B cell (primary cell): Measurements from ENCODE around the gene FRAT2. TPM values are rescaled to one million over a fixed set of nuclear protein-coding genes. Genes with fewer than 3 reads are reported as not detected.
A peak's percentile ranks its signal among the peaks of the same experiment; 100 is the strongest.

ENCODE experiments used
- ATAC-seq: fragments of 200-7000 bp; cut with Tn5 transposase; one replicate; pipeline ENCODE4 v1.10.0; 2021; ENCODE audit warnings: low read depth, mild to moderate bottlenecking, moderate number of reproducible peaks, moderate library complexity
- CTCF ChIA-PET: fragments of 350-600 bp; sonication (Branson Sonifier 250); formaldehyde crosslinking; loops from one replicate; lab custom pipeline; 2021; ENCODE audit warnings: antibody characterized with exemption, inconsistent platforms; lab: Charles Lee
- POLR2A ChIA-PET: fragments of 350-600 bp; sonication (Branson Sonifier 250); formaldehyde crosslinking; loops from one replicate; lab custom pipeline; 2021; ENCODE audit warnings: antibody characterized with exemption; lab: Charles Lee
- DNase-seq: peaks from one replicate; pipeline ENCODE4 v3.0.0; 2013
- H2AFZ ChIP-seq: 2 replicates; pipeline ENCODE4 v1.6.1; 2012; ENCODE audit warnings: mild to moderate bottlenecking, low read depth, low read length; ENCODE audit not compliant: insufficient read depth, poor library complexity, severe bottlenecking
- H3K27ac ChIP-seq, 2 donors: 1 replicate in 1 of 2; 2 replicates in 1 of 2; pipeline ENCODE4 v1.5.1; 2012 to 2013; ENCODE audit warnings: low read length in 2 of 2, mild to moderate bottlenecking in 2 of 2, moderate library complexity in 1 of 2
- H3K27me3 ChIP-seq, 4 experiments: fragments of 200-600 bp in 1 of 4; sonication (generic) in 1 of 4; replicated peaks in 1 of 4; 1 replicate in 2 of 4; 2 replicates in 2 of 4; pipeline versions ENCODE4 v1.6.1 to v1.7.0; 2013 to 2016; ENCODE audit warnings: low read length in 3 of 4, mild to moderate bottlenecking in 2 of 4, mixed read lengths in 1 of 4, moderate library complexity in 1 of 4; ENCODE audit not compliant: insufficient read depth in 4 of 4, control insufficient read depth in 3 of 4; ENCODE audit errors: control extremely low read depth in 1 of 4
- H3K36me3 ChIP-seq, 2 experiments: replicated peaks in 1 of 2; 1 replicate in 1 of 2; 2 replicates in 1 of 2; pipeline versions ENCODE4 v1.6.1 to v1.7.1; 2013; ENCODE audit warnings: low read length in 1 of 2; ENCODE audit not compliant: insufficient read depth in 2 of 2, control insufficient read depth in 1 of 2; ENCODE audit errors: control extremely low read depth in 1 of 2, extremely low read depth in 1 of 2
- H3K4me1 ChIP-seq, 2 donors: fragments of 200-600 bp in 1 of 2; sonication (generic) in 1 of 2; 1 replicate in 1 of 2; 2 replicates in 1 of 2; pipeline versions ENCODE4 v1.5.1 to v1.6.1; 2013 to 2017; ENCODE audit warnings: low read length in 2 of 2; ENCODE audit not compliant: control insufficient read depth in 2 of 2, insufficient read depth in 2 of 2
- H3K4me2 ChIP-seq: replicated peaks from 2 replicates; pipeline ENCODE3; 2012; ENCODE audit warnings: mild to moderate bottlenecking, low read depth, low read length; ENCODE audit not compliant: poor library complexity, severe bottlenecking
- H3K4me3 ChIP-seq, 5 experiments: fragments of 200-600 bp in 1 of 5; sonication (generic) in 1 of 5; 1 replicate in 3 of 5; 2 replicates in 2 of 5; pipeline versions ENCODE4 v1.5.1 to v1.7.0; 2011 to 2016; ENCODE audit warnings: low read length in 4 of 5, mild to moderate bottlenecking in 4 of 5, low read depth in 2 of 5, control low read depth in 1 of 5, moderate library complexity in 1 of 5; ENCODE audit not compliant: insufficient read depth in 1 of 5; ENCODE audit errors: control extremely low read depth in 1 of 5, extremely low read depth in 1 of 5
- H3K79me2 ChIP-seq: fragments of 200-600 bp; sonication (generic); one replicate; pipeline ENCODE4 v1.6.0; 2016; ENCODE audit warnings: low read length; ENCODE audit not compliant: control insufficient read depth, insufficient read depth
- H3K9ac ChIP-seq: fragments of 200-600 bp; sonication (generic); 2 replicates; pipeline ENCODE4 v1.6.1; 2017; ENCODE audit warnings: mild to moderate bottlenecking, low read length, moderate library complexity
- H3K9me3 ChIP-seq, 3 donors: one replicate each; pipeline versions ENCODE4 v1.6.1 to v1.7.1; 2013; ENCODE audit warnings: low read length in 2 of 3; ENCODE audit not compliant: control insufficient read depth in 2 of 3, insufficient read depth in 1 of 3; ENCODE audit errors: control extremely low read depth in 1 of 3
- H4K20me1 ChIP-seq: 2 replicates; pipeline ENCODE4 v1.6.0; 2012; ENCODE audit warnings: mild to moderate bottlenecking, low read length; ENCODE audit not compliant: insufficient read depth, control insufficient read depth, poor library complexity, severe bottlenecking
- H3K27ac Mint-ChIP-seq: one replicate; pipeline ENCODE4 v1.8.0; 2021; ENCODE audit warnings: mixed read lengths
- H3K27me3 Mint-ChIP-seq: one replicate; pipeline ENCODE4 v1.8.0; 2021; ENCODE audit warnings: mixed read lengths
- H3K4me1 Mint-ChIP-seq: one replicate; pipeline ENCODE4 v1.8.0; 2021; ENCODE audit warnings: mixed read lengths
- H3K4me3 Mint-ChIP-seq: one replicate; pipeline ENCODE4 v1.8.0; 2021; ENCODE audit warnings: mixed read lengths
- H3K9me3 Mint-ChIP-seq: one replicate; pipeline ENCODE4 v1.8.0; 2022; ENCODE audit warnings: mixed read lengths; ENCODE audit not compliant: insufficient read depth
- EZH2 ChIP-seq: IDR thresholded peaks from 2 replicates; pipeline ENCODE4 v1.6.1; 2012; ENCODE audit warnings: borderline replicate concordance, low read depth, mild to moderate bottlenecking, moderate library complexity, low read length; ENCODE audit not compliant: insufficient read depth, poor library complexity, severe bottlenecking
- WGBS: methylation state at CpG from one replicate; pipeline ENCODE4 v1.1.5; 2013; ENCODE audit warnings: missing lambda C conversion rate; ENCODE audit not compliant: insufficient coverage; 5-methylcytosine and 5-hydroxymethylcytosine counted together
- intact Hi-C: fragments of 100-400 bp; cut with micrococcal nuclease; formaldehyde crosslinking; loops from one replicate; pipeline ENCODE4 v1.10.0; 2022
- polyA plus RNA-seq: library from polyadenylated mRNA; depleted of rRNA; stranded (reverse); fragments of >200 nt; gene quantifications from 2 replicates; pipeline ENCODE4 v1.2.3, GENCODE V29; 2012
- total RNA-seq, 2 donors: library from RNA; stranded (reverse); fragments of 120-200 nt in 1 of 2; gene quantifications; 1 replicate in 1 of 2; 2 replicates in 1 of 2; pipeline versions ENCODE4 v1.2.3 to v1.2.4, GENCODE V29; 2013 to 2022
- TF ChIP-seq, protein P1 (sequence below): fragments of 200-600 bp; IDR thresholded peaks from one replicate; pipeline ENCODE4 v1.8.0; 2022; ENCODE audit warnings: antibody characterized with exemption, mild to moderate bottlenecking

Gene FRAT2
- total and polyA plus RNA-seq, 2 donors (not counting 1 experiment from before 2014, with no cell fraction given), result 4.9 to 30.2 TPM

DNA sequence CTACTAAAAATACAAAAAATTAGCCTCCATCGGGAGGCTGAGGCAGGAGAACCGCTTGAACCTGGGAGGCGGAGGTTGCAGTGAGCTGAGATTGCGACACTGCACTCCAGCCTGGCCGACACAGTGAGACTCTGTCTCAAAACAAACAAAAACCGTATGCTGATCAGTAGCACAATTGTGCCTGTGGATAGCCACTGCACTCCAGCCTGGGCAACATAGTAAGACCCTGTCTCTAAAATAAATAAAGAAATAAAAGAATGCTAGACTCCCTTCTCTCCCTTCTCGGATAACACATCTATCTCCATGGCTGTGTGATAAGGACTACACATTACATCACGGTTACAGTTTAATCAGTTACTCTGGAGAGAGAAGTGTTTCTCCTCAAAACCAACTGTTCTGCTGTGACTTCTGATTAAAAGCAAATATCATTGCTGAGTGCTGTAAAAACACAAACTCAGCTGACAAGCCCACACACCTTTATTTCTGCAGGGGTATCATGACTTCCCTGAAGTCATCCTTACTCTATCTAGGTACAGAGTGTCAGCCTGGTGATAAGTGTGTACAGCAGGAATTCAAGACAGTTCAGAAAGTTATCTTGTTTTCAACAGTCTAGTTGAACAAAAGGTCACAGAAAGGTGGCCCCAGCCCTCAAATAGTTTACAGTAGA is 36.8 kb downstream of the FRAT2 start:
- no peak overlapping the region for H3K4me3 ChIP-seq
- peaks cover 0 to 2% of the 10 kb centered on the region in 2 donors for H3K4me1 ChIP-seq
- no peaks in the 10 kb centered on the region for H3K9me3 ChIP-seq
- WGBS, result 94% methylated on average over 6 of the region's 8 CpGs
- H3K79me2 ChIP-seq, result no peaks in the 10 kb centered on the region
- Mint-ChIP-seq H3K4me1 (peaks cover 2% of the 10 kb centered on the region), H3K9me3 (no peaks in the 10 kb centered on the region), H3K27ac (no peak overlapping the region), H3K4me3 (no peak overlapping the region), H3K27me3 (peaks cover 4% of the 10 kb centered on the region)
- TF ChIP-seq, protein P1, sequence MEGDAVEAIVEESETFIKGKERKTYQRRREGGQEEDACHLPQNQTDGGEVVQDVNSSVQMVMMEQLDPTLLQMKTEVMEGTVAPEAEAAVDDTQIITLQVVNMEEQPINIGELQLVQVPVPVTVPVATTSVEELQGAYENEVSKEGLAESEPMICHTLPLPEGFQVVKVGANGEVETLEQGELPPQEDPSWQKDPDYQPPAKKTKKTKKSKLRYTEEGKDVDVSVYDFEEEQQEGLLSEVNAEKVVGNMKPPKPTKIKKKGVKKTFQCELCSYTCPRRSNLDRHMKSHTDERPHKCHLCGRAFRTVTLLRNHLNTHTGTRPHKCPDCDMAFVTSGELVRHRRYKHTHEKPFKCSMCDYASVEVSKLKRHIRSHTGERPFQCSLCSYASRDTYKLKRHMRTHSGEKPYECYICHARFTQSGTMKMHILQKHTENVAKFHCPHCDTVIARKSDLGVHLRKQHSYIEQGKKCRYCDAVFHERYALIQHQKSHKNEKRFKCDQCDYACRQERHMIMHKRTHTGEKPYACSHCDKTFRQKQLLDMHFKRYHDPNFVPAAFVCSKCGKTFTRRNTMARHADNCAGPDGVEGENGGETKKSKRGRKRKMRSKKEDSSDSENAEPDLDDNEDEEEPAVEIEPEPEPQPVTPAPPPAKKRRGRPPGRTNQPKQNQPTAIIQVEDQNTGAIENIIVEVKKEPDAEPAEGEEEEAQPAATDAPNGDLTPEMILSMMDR, result no peak
- no peak for TF ChIP-seq EZH2
- DNase-seq (no peak), ATAC-seq (no peak)
- no peak overlapping the region for H3K9ac ChIP-seq
- no peaks in the 10 kb centered on the region for H3K27me3 ChIP-seq
- no peak overlapping the region for H3K27ac ChIP-seq
- POLR2A ChIA-PET, result no interaction called here
- H3K4me2 ChIP-seq, result no peak overlapping the region
- no peaks in the 10 kb centered on the region for H4K20me1 ChIP-seq
- CTCF ChIA-PET, result no interaction called here
- H2AFZ ChIP-seq, result no peak overlapping the region
- intact Hi-C loops, result no loop called here
- H3K36me3 ChIP-seq, result no peaks in the 10 kb centered on the region

DNA sequence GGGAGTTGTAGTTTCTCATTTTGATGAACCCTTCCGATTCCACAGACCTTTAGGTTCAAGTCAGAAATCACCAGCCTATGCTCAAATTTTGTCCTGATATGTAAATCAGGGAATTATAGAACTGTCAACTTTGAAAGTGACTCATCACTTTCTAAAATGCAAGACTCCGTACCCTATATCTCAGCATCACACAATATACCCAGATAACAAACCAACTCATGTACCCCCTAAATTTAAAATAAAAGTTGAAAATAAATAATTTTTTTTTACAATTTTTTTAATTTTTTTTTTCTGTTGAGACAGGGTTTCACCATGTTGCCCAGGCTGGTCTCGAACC is 41.7 kb downstream of the FRAT2 start:
- WGBS, result no CpG with 5 or more reads among the region's 3 CpGs
- ChIA-PET CTCF (interaction anchor here (0.7 to 3.8 kb wide), 2 partner anchors 13 to 175 kb away, joined by 3 to 21 read pairs; no protein-coding TSS in a partner anchor), POLR2A (no interaction called here)
- Mint-ChIP-seq H3K9me3 (no peaks in the 10 kb centered on the region), H3K27me3 (no peaks in the 10 kb centered on the region), H3K4me3 (peak overlapping the region; percentile 90), H3K27ac (peak overlapping the region; percentile 86), H3K4me1 (peaks cover 16% of the 10 kb centered on the region)
- Histone ChIP-seq H4K20me1 (no peaks in the 10 kb centered on the region), H3K4me2 (peak overlapping the region; percentile 22), H3K4me3 (no peak overlapping the region), H3K4me1 (peaks cover 6 to 12% of the 10 kb centered on the region in 2 donors), H3K79me2 (peaks cover 39% of the 10 kb centered on the region), H2AFZ (no peak overlapping the region), H3K27ac (no peak overlapping the region), H3K36me3 (no peaks in the 10 kb centered on the region), H3K27me3 (no peaks in the 10 kb centered on the region), H3K9ac (no peak overlapping the region), H3K9me3 (no peaks in the 10 kb centered on the region)
- no peak for TF ChIP-seq EZH2
- TF ChIP-seq, protein P1, result no peak
- intact Hi-C loops, result loop anchor here (1.0 to 2.0 kb wide), 5 partner anchors 27 to 706 kb away; partner anchors contain the start of genes FRAT2, MMS19, RRP12 and TM9SF3
- ATAC-seq (no peak), DNase-seq (no peak)
